Heart left ventricle (tissue), 13 donors: ENCODE results near the gene MGME1.

Experiments used
- CTCF ChIP-seq, 12 donors: fragments of 200-600 bp; sonication (generic) in 4 of 12; IDR thresholded peaks; one replicate each; pipeline versions ENCODE4 v1.5.0 to v1.8.0; 2018 to 2022; ENCODE audit warnings: antibody characterized with exemption in 12 of 12, mild to moderate bottlenecking in 5 of 12
- POLR2A ChIP-seq, 2 donors: fragments of 450-650 bp; IDR thresholded peaks; one replicate each; pipeline ENCODE4 v1.6.1; 2017; ENCODE audit warnings: antibody characterized with exemption in 2 of 2, mild to moderate bottlenecking in 2 of 2, moderate library complexity in 2 of 2
- donor health status: ischemic (EF 13 %, LVEDD 7.1; RV severe dilation, severe dysfunction).
- donor health status: DM: no; HTN: yes; CAD: no.
- donor health status: DM: no; HTN: no; CAD: no.
- donor health status: ischemic (EF 25% LVEDD 6.9; RV normal size, moderate dysfunction).
- donor health status: ischemic (EF 25% LVEDD 5.7; RV mildly dilated, moderate dysfunction).
- donor health status: ischemic (EF 35%, LVEDD 5.7; RV mildly dilated, moderate dysfunction).
- donor health status: nonischemic (EF 11% LVEDD 7.7; RV severe dilation, severe dysfunction).
- donor health status: DM: yes; HTN: yes; CAD: no.
- donor health status: PGD.
- donor health status: ischemic (EF 29% LVEDD 5.4; RV normal size, mild dysfunction).
- donor health status: nonischemic (EF 23%, LVEDD 6.1; RV moderate dilation, normal function).

GRCh38 chr20:18004384-18005031 lies 35.7 kb downstream of the MGME1 start:
- TF ChIP-seq CTCF (IDR thresholded peaks at IDR 0.05): no peak
- TF ChIP-seq POLR2A (IDR thresholded peaks at IDR 0.05): no peak
